Keratinocyte (primary cell): Measurements from ENCODE around the gene UNC93A.

ENCODE experiments used
- CTCF ChIP-seq, 3 experiments: IDR thresholded peaks in 1 of 3; conservative IDR thresholded peaks in 1 of 3; optimal IDR thresholded peaks in 1 of 3; 2 replicates in 2 of 3; 3 replicates in 1 of 3; pipeline versions ENCODE3 to v1.5.1; 2011; ENCODE audit warnings: low read length in 3 of 3, mild to moderate bottlenecking in 3 of 3, moderate library complexity in 2 of 3, control low read depth in 1 of 3, inconsistent platforms in 1 of 3; ENCODE audit not compliant: insufficient read depth in 2 of 3; ENCODE audit errors: extremely low read depth in 1 of 3
- EZH2 ChIP-seq: IDR thresholded peaks from one replicate; pipeline ENCODE4 v1.6.1; 2012; ENCODE audit warnings: inconsistent platforms, mild to moderate bottlenecking, low read length, moderate library complexity

GRCh38 chr6:167299641-167300308 is 8.7 kb downstream of the UNC93A start:
- no peak for TF ChIP-seq CTCF (optimal IDR thresholded peaks at IDR 0.05 in 1 of 3, IDR thresholded peaks at IDR 0.05 in 1 of 3, conservative IDR thresholded peaks at IDR 0.05 in 1 of 3; ENCODE audit: extremely low read depth in 1 of 3, insufficient read depth in 2 of 3, low read length in 3 of 3)
- no peak for TF ChIP-seq EZH2
